ENCODE results near the gene SCUBE1.

The SCUBE1 gene

GRCh38 chr22:43325176-43325575 is 18.0 kb downstream of the SCUBE1 start:
- TF ChIP-seq CTCF (IDR thresholded peaks at IDR 0.05; ENCODE audit: low read depth, low read length, missing control alignments) = no peak
- in situ Hi-C loops (cut with HindIII; ENCODE audit: low sequenced_read_pairs) = no loop called here

GRCh38 chr22:43320943-43321900 is 21.9 kb downstream of the SCUBE1 start:
- no peak overlapping the region for H3K4me3 ChIP-seq (ENCODE audit: low read depth, low read length)
- no peak for TF ChIP-seq CTCF (IDR thresholded peaks at IDR 0.05; ENCODE audit: low read depth, low read length, missing control alignments)
- DNase-seq (ENCODE audit: low read depth) = no peak
- in situ Hi-C loops (cut with HindIII; ENCODE audit: low sequenced_read_pairs) = no loop called here

More at GRCh38 chr22:43325176-43325575, 18.0 kb downstream of the SCUBE1 start:
- DNase-seq (ENCODE audit: low read depth) = no peak
- H3K4me3 ChIP-seq (ENCODE audit: low read depth, low read length) = no peak overlapping the region

GRCh38 chr22:43319661-43320486 is 23.3 kb downstream of the SCUBE1 start:
- no peak overlapping the region for H3K4me3 ChIP-seq (ENCODE audit: low read depth, low read length)
- no peak for DNase-seq (ENCODE audit: low read depth)

GRCh38 chr22:43317239-43317638 is 25.9 kb downstream of the SCUBE1 start:
- no peak overlapping the region for H3K4me3 ChIP-seq (ENCODE audit: low read depth, low read length)
- no peak for DNase-seq (ENCODE audit: low read depth)
- in situ Hi-C loops (cut with HindIII; ENCODE audit: low sequenced_read_pairs) = no loop called here
- no peak for TF ChIP-seq CTCF (IDR thresholded peaks at IDR 0.05; ENCODE audit: low read depth, low read length, missing control alignments)

More at GRCh38 chr22:43319661-43320486, 23.3 kb downstream of the SCUBE1 start:
- in situ Hi-C loops (cut with HindIII; ENCODE audit: low sequenced_read_pairs) = no loop called here
- no peak for TF ChIP-seq CTCF (IDR thresholded peaks at IDR 0.05; ENCODE audit: low read depth, low read length, missing control alignments)

GRCh38 chr22:43315687-43316217 is 27.4 kb downstream of the SCUBE1 start:
- DNase-seq (ENCODE audit: low read depth) = no peak
- in situ Hi-C loops (cut with HindIII; ENCODE audit: low sequenced_read_pairs) = no loop called here
- TF ChIP-seq CTCF (IDR thresholded peaks at IDR 0.05; ENCODE audit: low read depth, low read length, missing control alignments) = no peak
- no peak overlapping the region for H3K4me3 ChIP-seq (ENCODE audit: low read depth, low read length)

GRCh38 chr22:43314611-43315010 is 28.6 kb downstream of the SCUBE1 start:
- DNase-seq (ENCODE audit: low read depth) = no peak
- in situ Hi-C loops (cut with HindIII; ENCODE audit: low sequenced_read_pairs) = no loop called here
- no peak overlapping the region for H3K4me3 ChIP-seq (ENCODE audit: low read depth, low read length)
- no peak for TF ChIP-seq CTCF (IDR thresholded peaks at IDR 0.05; ENCODE audit: low read depth, low read length, missing control alignments)

Measured in astrocyte of the cerebellum (primary cell).